Measurements from ENCODE around the gene COPA. TPM values are rescaled to one million over a fixed set of nuclear protein-coding genes. Genes with fewer than 3 reads are reported as not detected.

The COPA gene
- total and polyA plus RNA-seq, 11 donors: 46.9 to 129 (median 100) TPM

GRCh38 chr1:160309571-160309970 lies 33.5 kb downstream of the COPA start:
- Histone ChIP-seq H3K4me1 (no peaks in the 10 kb centered on the region), H3K4me3 (no peak overlapping the region), H3K9me3 (no peaks in the 10 kb centered on the region), H3K27me3 (no peaks in the 10 kb centered on the region), H3K36me3 (peaks cover 0 to 100% (median 100%) of the 10 kb centered on the region in 9 donors), H3K27ac (no peak overlapping the region)
- DNase-seq (no peak), ATAC-seq (no peak)
- TF ChIP-seq CTCF (IDR thresholded peaks at IDR 0.05) (no peak), POLR2A (IDR thresholded peaks at IDR 0.05) (no peak)
- WGBS, 4 donors: 37 to 58% (median 50%) methylated on average over 1 of the region's 1 CpG
- intact Hi-C loops (cut with DNase I): no loop called here

GRCh38 chr1:160309185-160309557 lies 33.9 kb downstream of the COPA start:
- H3K36me3 ChIP-seq: peaks cover 0 to 100% (median 100%) of the 10 kb centered on the region in 9 donors
- H3K4me3 ChIP-seq: no peak overlapping the region
- DNase-seq (no peak), ATAC-seq (no peak)
- H3K4me1 ChIP-seq: no peaks in the 10 kb centered on the region
- TF ChIP-seq CTCF (IDR thresholded peaks at IDR 0.05): no peak
- no peaks in the 10 kb centered on the region for H3K27me3 ChIP-seq
- H3K9me3 ChIP-seq: no peaks in the 10 kb centered on the region
- intact Hi-C loops (cut with DNase I): no loop called here
- no peak overlapping the region for H3K27ac ChIP-seq

- intact Hi-C loops (cut with DNase I): no loop called here
- TF ChIP-seq CTCF (IDR thresholded peaks at IDR 0.05) (no peak), POLR2A (IDR thresholded peaks at IDR 0.05) (no peak)
- peak in 1 of 4 donors; percentile 16 for ATAC-seq
- H3K9me3 ChIP-seq: no peaks in the 10 kb centered on the region
- H3K4me1 ChIP-seq: no peaks in the 10 kb centered on the region
- H3K4me3 ChIP-seq: no peak overlapping the region
- whole genome bisulfite sequencing, 4 donors: 79 to 87% (median 83%) methylated on average over 4 of the region's 4 CpGs
- DNase-seq: no peak
- peaks cover 0 to 100% (median 100%) of the 10 kb centered on the region in 9 donors for H3K36me3 ChIP-seq
- H3K27ac ChIP-seq: no peak overlapping the region
- H3K27me3 ChIP-seq: no peaks in the 10 kb centered on the region
These were observed 34.4 kb downstream of the COPA start for GRCh38 chr1:160308451-160309184.

GRCh38 chr1:160307118-160307791 lies 35.8 kb downstream of the COPA start:
- no peak overlapping the region for H3K4me3 ChIP-seq
- no peaks in the 10 kb centered on the region for H3K4me1 ChIP-seq
- 89 to 98% (median 90%) methylated on average over 12 to 13 of the region's 13 CpGs for WGBS, 4 donors
- no peak overlapping the region for H3K27ac ChIP-seq
- DNase-seq: peak in 1 of 5 donors; percentile 29
- H3K9me3 ChIP-seq: no peaks in the 10 kb centered on the region
- peak in 3 of 4 donors; percentile 48 to 69 (median 52) for ATAC-seq
- TF ChIP-seq CTCF (IDR thresholded peaks at IDR 0.05) (no peak), POLR2A (IDR thresholded peaks at IDR 0.05) (no peak)
- peaks cover 0 to 100% (median 100%) of the 10 kb centered on the region in 9 donors for H3K36me3 ChIP-seq
- H3K27me3 ChIP-seq: no peaks in the 10 kb centered on the region
- intact Hi-C loops (cut with DNase I): no loop called here
